GM18520 (cell line): ENCODE data around the gene FOXL2NB.

ENCODE experiments used
- ATAC-seq: cut with Tn5 transposase; IDR thresholded peaks from one replicate; pipeline ENCODE4 v1.9.1; 2021; ENCODE audit not compliant: unreplicated experiment

The FOXL2NB gene

GRCh38 chr3:138987181-138987580 is 40.2 kb downstream of the FOXL2NB start:
- no peak for ATAC-seq

GRCh38 chr3:138995706-138996105 is 48.7 kb downstream of the FOXL2NB start:
- no peak for ATAC-seq
